A549 (cell line): ENCODE measurements around the gene RMP24.
A peak's percentile ranks its signal among the peaks of the same experiment; 100 is the strongest.

Source experiments
- ATAC-seq, 2 experiments: fragments of 200-7000 bp in 1 of 2; fragments of >200 bp in 1 of 2; cut with Nextera tagmentation in 1 of 2; cut with Tn5 transposase in 1 of 2; 3 replicates each; pipeline versions ENCODE4 v1.8.0 to v1.9.1; 2018 to 2020; ENCODE audit warnings: mild to moderate bottlenecking in 1 of 2, moderate library complexity in 1 of 2
- CTCF ChIA-PET: fragments of 300-600 bp; sonication (Branson Sonifier 250); formaldehyde crosslinking; extraction: SDS; loops from one replicate; lab custom pipeline; 2021; ENCODE audit warnings: antibody characterized with exemption, inconsistent platforms; lab: Yijun Ruan, JAX
- POLR2A ChIA-PET: fragments of 350-600 bp; formaldehyde crosslinking; extraction: SDS; loops from one replicate; lab custom pipeline; 2021; ENCODE audit warnings: antibody characterized with exemption, inconsistent platforms; lab: Yijun Ruan, JAX
- DNase-seq, 2 experiments: peaks; one replicate each; pipeline versions ENCODE4 v3.0.0 to v3.0.0-alpha.2; 2011 to 2016; ENCODE audit warnings: low read depth in 1 of 2, low spot score in 1 of 2
- FAIRE-seq: peaks from 2 replicates; lab custom pipeline; 2011; peaks lifted over from hg19 to GRCh38; lab: Jason Lieb, UNC
- H3K27ac ChIP-seq, 2 experiments: fragments of >200 bp; sonication (Bioruptor Twin); formaldehyde crosslinking; 3 replicates each; pipeline ENCODE4 v1.5.1; 2016 to 2017
- H3K4me1 ChIP-seq: fragments of >200 bp; sonication (Bioruptor Twin); formaldehyde crosslinking; 3 replicates; pipeline ENCODE4 v1.6.1; 2016
- H3K4me2 ChIP-seq: fragments of >200 bp; sonication (Bioruptor Twin); formaldehyde crosslinking; 3 replicates; pipeline ENCODE4 v1.6.1; 2016
- H3K4me3 ChIP-seq: fragments of >200 bp; sonication (Bioruptor Twin); formaldehyde crosslinking; 3 replicates; pipeline ENCODE4 v1.5.1; 2016
- H3K9me3 ChIP-seq: fragments of >200 bp; sonication (Bioruptor Twin); formaldehyde crosslinking; 3 replicates; pipeline ENCODE4 v1.6.1; 2016
- CHD2 ChIP-seq: fragments of 150-350 bp; IDR thresholded peaks from 2 replicates; pipeline ENCODE4 v1.6.1; 2014; ENCODE audit warnings: low read length; ENCODE audit not compliant: partially characterized antibody
- EHMT2 ChIP-seq: fragments of 200-600 bp; sonication (generic); IDR thresholded peaks from 2 replicates; pipeline ENCODE4 v1.6.1; 2016; ENCODE audit warnings: antibody characterized with exemption, low read depth, mild to moderate bottlenecking, moderate library complexity
- ESRRA ChIP-seq: fragments of 150-350 bp; IDR thresholded peaks from 2 replicates; pipeline ENCODE4 v1.6.1; 2014; ENCODE audit warnings: mild to moderate bottlenecking, low read length, borderline replicate concordance
- FOSL2 ChIP-seq, 2 experiments: fragments of 450-650 bp in 1 of 2; fragments of >200 bp in 1 of 2; sonication (Bioruptor Twin) in 1 of 2; formaldehyde crosslinking; IDR thresholded peaks; 2 replicates each; pipeline versions ENCODE4 v1.5.0 to v1.6.1; 2016 to 2020; ENCODE audit warnings: mild to moderate bottlenecking in 1 of 2, moderate library complexity in 1 of 2
- GATA3 ChIP-seq: IDR thresholded peaks from 2 replicates; pipeline ENCODE4 v1.6.1; 2012; ENCODE audit warnings: borderline replicate concordance
- HOXB5 ChIP-seq: fragments of 250-450 bp; sonication (Bioruptor Pico); IDR thresholded peaks from 2 replicates; pipeline ENCODE4 v1.5.0; 2020; ENCODE audit warnings: mild to moderate bottlenecking, moderate library complexity
- JUNB ChIP-seq: fragments of >200 bp; sonication (Bioruptor Twin); formaldehyde crosslinking; IDR thresholded peaks from 2 replicates; pipeline ENCODE4 v1.6.1; 2016
- KDM1A ChIP-seq: fragments of 200-600 bp; sonication (generic); IDR thresholded peaks from 2 replicates; pipeline ENCODE4 v1.6.1; 2016; ENCODE audit warnings: low read depth, mild to moderate bottlenecking
- MAFK ChIP-seq: fragments of 450-650 bp; IDR thresholded peaks from 2 replicates; pipeline ENCODE4 v1.6.1; 2014; ENCODE audit not compliant: partially characterized antibody
- NPAS2 ChIP-seq: fragments of 250-450 bp; sonication (Bioruptor Pico); IDR thresholded peaks from 2 replicates; pipeline ENCODE4 v1.8.0; 2022; ENCODE audit warnings: mild to moderate bottlenecking, moderate library complexity, borderline replicate concordance
- NR3C1 ChIP-seq: fragments of >200 bp; sonication (Bioruptor Twin); formaldehyde crosslinking; IDR thresholded peaks from 3 replicates; pipeline ENCODE4 v1.6.1; 2017
- PHF8 ChIP-seq: fragments of 200-600 bp; sonication (generic); IDR thresholded peaks from 2 replicates; pipeline ENCODE4 v1.6.1; 2016; ENCODE audit warnings: low read depth, mild to moderate bottlenecking, antibody characterized with exemption, moderate library complexity, borderline replicate concordance
- RAD21 ChIP-seq, 2 experiments: fragments of >200 bp in 1 of 2; sonication (Bioruptor Twin) in 1 of 2; formaldehyde crosslinking in 1 of 2; IDR thresholded peaks in 1 of 2; conservative IDR thresholded peaks in 1 of 2; 2 replicates in 1 of 2; 3 replicates in 1 of 2; pipeline ENCODE4 v1.6.1; 2012 to 2018; ENCODE audit warnings: inconsistent platforms in 1 of 2
- RCOR1 ChIP-seq: fragments of 150-350 bp; IDR thresholded peaks from 2 replicates; pipeline ENCODE4 v1.6.1; 2014; ENCODE audit warnings: antibody characterized with exemption, low read length, low read depth
- RNF2 ChIP-seq: fragments of 200-600 bp; sonication (generic); IDR thresholded peaks from 2 replicates; pipeline ENCODE4 v1.6.1; 2016; ENCODE audit warnings: low read depth, mild to moderate bottlenecking, antibody characterized with exemption, moderate library complexity, borderline replicate concordance
- SMC3 ChIP-seq: fragments of >200 bp; sonication (Bioruptor Twin); formaldehyde crosslinking; IDR thresholded peaks from 3 replicates; pipeline ENCODE4 v1.6.1; 2018; ENCODE audit warnings: inconsistent platforms
- TFCP2L1 ChIP-seq: fragments of 250-450 bp; sonication (Bioruptor Pico); IDR thresholded peaks from 2 replicates; pipeline ENCODE4 v1.5.0; 2021; ENCODE audit warnings: mild to moderate bottlenecking
- TP53 ChIP-seq: fragments of 250-450 bp; sonication (Bioruptor Pico); IDR thresholded peaks from 2 replicates; pipeline ENCODE4 v1.5.0; 2021; ENCODE audit warnings: mild to moderate bottlenecking, moderate library complexity
- ZC3H11A ChIP-seq: fragments of 450-650 bp; IDR thresholded peaks from 2 replicates; pipeline ENCODE4 v1.6.1; 2014; ENCODE audit warnings: antibody characterized with exemption, mild to moderate bottlenecking
- ZSCAN20 ChIP-seq: fragments of 250-450 bp; sonication (Bioruptor Pico); IDR thresholded peaks from 2 replicates; pipeline ENCODE4 v1.8.0; 2022; ENCODE audit warnings: mild to moderate bottlenecking, moderate library complexity
- WGBS: methylation state at CpG from one replicate; pipeline ENCODE4 v1.1.6; 2017; ENCODE audit errors: missing lambda C conversion rate; 5-methylcytosine and 5-hydroxymethylcytosine counted together
- TF ChIP-seq, protein P1 (sequence below): fragments of 250-450 bp; sonication (Bioruptor Pico); IDR thresholded peaks from 2 replicates; pipeline ENCODE4 v1.5.0; 2021; ENCODE audit warnings: mild to moderate bottlenecking, moderate library complexity, borderline replicate concordance
- TF ChIP-seq, protein P2 (sequence below): fragments of >200 bp; sonication (Bioruptor Twin); formaldehyde crosslinking; IDR thresholded peaks from 2 replicates; pipeline ENCODE4 v1.6.1; 2016

RMP24 gene

DNA sequence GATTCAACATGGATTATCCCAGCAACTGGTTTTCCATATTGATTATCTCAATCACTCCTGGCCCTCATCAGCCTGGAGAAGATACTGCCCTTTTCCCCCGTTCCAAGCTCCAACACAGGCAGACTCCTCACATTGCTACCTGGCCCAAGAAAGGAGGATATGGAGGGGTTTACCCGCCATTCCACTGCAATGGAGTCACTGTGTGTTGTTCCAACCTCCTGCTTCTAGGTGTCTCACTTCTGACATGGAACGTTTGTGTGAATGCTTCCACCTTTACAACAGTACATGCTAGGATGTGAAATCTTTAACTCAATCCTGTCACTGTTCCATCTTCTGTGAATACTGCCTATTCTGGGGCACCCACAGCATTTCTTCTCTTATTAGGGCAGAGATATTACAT lies 36.7 kb downstream of the RMP24 start:
- Histone ChIP-seq H3K27ac (no peak overlapping the region), H3K4me3 (no peak overlapping the region), H3K4me2 (no peak overlapping the region), H3K9me3 (no peaks in the 10 kb centered on the region), H3K4me1 (no peaks in the 10 kb centered on the region)
- FAIRE-seq (no peak), DNase-seq (no peak), ATAC-seq (no peak)
- TF ChIP-seq TFCP2L1: no peak
- no peak for TF ChIP-seq TP53 (CRISPR knock-in tag)
- TF ChIP-seq JUNB: no peak
- no peak for TF ChIP-seq ESRRA
- no peak for TF ChIP-seq PHF8
- TF ChIP-seq MAFK: no peak
- TF ChIP-seq RAD21 (conservative IDR thresholded peaks at IDR 0.05 in 1 of 2, IDR thresholded peaks at IDR 0.05 in 1 of 2): no peak
- no peak for TF ChIP-seq ZC3H11A
- TF ChIP-seq GATA3: no peak
- TF ChIP-seq ZSCAN20 (CRISPR knock-in tag): no peak
- no peak for TF ChIP-seq RNF2
- no peak for TF ChIP-seq NR3C1
- no peak for TF ChIP-seq CHD2
- TF ChIP-seq EHMT2: no peak
- TF ChIP-seq, protein P1, sequence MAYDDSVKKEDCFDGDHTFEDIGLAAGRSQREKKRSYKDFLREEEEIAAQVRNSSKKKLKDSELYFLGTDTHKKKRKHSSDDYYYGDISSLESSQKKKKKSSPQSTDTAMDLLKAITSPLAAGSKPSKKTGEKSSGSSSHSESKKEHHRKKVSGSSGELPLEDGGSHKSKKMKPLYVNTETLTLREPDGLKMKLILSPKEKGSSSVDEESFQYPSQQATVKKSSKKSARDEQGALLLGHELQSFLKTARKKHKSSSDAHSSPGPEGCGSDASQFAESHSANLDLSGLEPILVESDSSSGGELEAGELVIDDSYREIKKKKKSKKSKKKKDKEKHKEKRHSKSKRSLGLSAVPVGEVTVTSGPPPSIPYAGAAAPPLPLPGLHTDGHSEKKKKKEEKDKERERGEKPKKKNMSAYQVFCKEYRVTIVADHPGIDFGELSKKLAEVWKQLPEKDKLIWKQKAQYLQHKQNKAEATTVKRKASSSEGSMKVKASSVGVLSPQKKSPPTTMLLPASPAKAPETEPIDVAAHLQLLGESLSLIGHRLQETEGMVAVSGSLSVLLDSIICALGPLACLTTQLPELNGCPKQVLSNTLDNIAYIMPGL: no peak
- TF ChIP-seq KDM1A: no peak
- no peak for TF ChIP-seq NPAS2 (CRISPR knock-in tag)
- TF ChIP-seq, protein P2, sequence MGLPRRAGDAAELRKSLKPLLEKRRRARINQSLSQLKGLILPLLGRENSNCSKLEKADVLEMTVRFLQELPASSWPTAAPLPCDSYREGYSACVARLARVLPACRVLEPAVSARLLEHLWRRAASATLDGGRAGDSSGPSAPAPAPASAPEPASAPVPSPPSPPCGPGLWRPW: no peak
- no peak for TF ChIP-seq FOSL2 (IDR thresholded peaks at IDR 0.05)
- TF ChIP-seq FOSL2 (CRISPR knock-in tag; IDR thresholded peaks at IDR 0.05): no peak
- TF ChIP-seq HOXB5 (CRISPR knock-in tag): no peak
- ChIA-PET POLR2A (no interaction called here), CTCF (no interaction called here)
- WGBS: 77% methylated on average over 3 of the region's 3 CpGs

DNA sequence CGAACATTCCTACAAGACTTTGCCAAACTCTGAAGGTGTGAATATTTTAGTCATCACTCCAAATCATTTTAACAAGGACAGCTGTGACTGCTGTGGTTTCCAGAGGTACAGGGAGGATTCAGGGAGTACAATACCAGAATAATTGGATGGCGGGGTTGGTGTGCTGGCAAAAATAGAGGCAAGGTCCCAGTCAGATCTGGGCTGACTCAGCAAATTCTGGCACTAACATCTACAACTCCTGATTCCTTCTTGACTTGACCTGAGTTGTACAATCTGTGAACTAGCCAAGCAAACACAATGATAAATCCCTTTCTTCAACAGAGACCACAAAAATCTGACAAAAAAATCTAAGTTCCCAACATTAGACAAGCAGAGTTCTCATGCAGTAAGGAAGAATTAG lies 40.4 kb downstream of the RMP24 start:
- Histone ChIP-seq H3K27ac (no peak overlapping the region), H3K4me3 (no peak overlapping the region), H3K4me1 (no peaks in the 10 kb centered on the region), H3K9me3 (no peaks in the 10 kb centered on the region), H3K4me2 (no peak overlapping the region)
- no peak for FAIRE-seq
- ChIA-PET CTCF (interaction anchor here (0.5 kb wide), 1 partner anchor 9 kb away, joined by 3 read pairs; no protein-coding TSS in a partner anchor), POLR2A (no interaction called here)
- no peak for DNase-seq
- WGBS: 100% methylated on average over 2 of the region's 2 CpGs
- peak; percentile 93 for TF ChIP-seq MAFK
- no peak for TF ChIP-seq RCOR1
- no peak for ATAC-seq

- DNase-seq (no peak), FAIRE-seq (no peak), ATAC-seq (no peak)
- Histone ChIP-seq H3K27ac (no peak overlapping the region), H3K4me3 (no peak overlapping the region), H3K9me3 (no peaks in the 10 kb centered on the region), H3K4me1 (no peaks in the 10 kb centered on the region), H3K4me2 (no peak overlapping the region)
- no peak for TF ChIP-seq SMC3
- peak; percentile 16 for TF ChIP-seq MAFK
- POLR2A ChIA-PET: no interaction called here
- CTCF ChIA-PET: no interaction called here
- WGBS: 100% methylated on average over 3 of the region's 3 CpGs
Observed at GRCh38 chr18:36015629-36016028, 43.1 kb downstream of the RMP24 start.
